Measurements from ENCODE around the gene MMP23B.

Gene MMP23B

GRCh38 chr1:1616045-1616790, 15.8 kb upstream of the MMP23B start:
- H3K27me3 ChIP-seq (ENCODE audit: control insufficient read depth, insufficient read depth, low read length) = no peaks in the 10 kb centered on the region
- no peaks in the 10 kb centered on the region for H3K9me3 ChIP-seq (ENCODE audit: control insufficient read depth, low read depth, low read length)
- no peaks in the 10 kb centered on the region for H3K36me3 ChIP-seq (ENCODE audit: control insufficient read depth, low read depth, low read length)
- no peak overlapping the region for H3K27ac ChIP-seq (ENCODE audit: low read length)
- peaks cover 4% of the 10 kb centered on the region for H3K4me1 ChIP-seq (ENCODE audit: control insufficient read depth, low read depth, low read length)
- peak overlapping the region; percentile 94 for H3K9ac ChIP-seq (ENCODE audit: low read length)
- H3K4me3 ChIP-seq (ENCODE audit: low read length) = peak overlapping the region; percentile 87

GRCh38 chr1:1616838-1617237, 15.1 kb upstream of the MMP23B start:
- Histone ChIP-seq H3K36me3 (ENCODE audit: control insufficient read depth, low read depth, low read length) (no peaks in the 10 kb centered on the region), H3K27ac (ENCODE audit: low read length) (no peak overlapping the region), H3K27me3 (ENCODE audit: control insufficient read depth, insufficient read depth, low read length) (no peaks in the 10 kb centered on the region), H3K4me3 (ENCODE audit: low read length) (peak overlapping the region; percentile 87), H3K9me3 (ENCODE audit: control insufficient read depth, low read depth, low read length) (no peaks in the 10 kb centered on the region), H3K4me1 (ENCODE audit: control insufficient read depth, low read depth, low read length) (peaks cover 4% of the 10 kb centered on the region), H3K9ac (ENCODE audit: low read length) (no peak overlapping the region)

- Histone ChIP-seq H3K27ac (ENCODE audit: low read length) (no peak overlapping the region), H3K9ac (ENCODE audit: low read length) (no peak overlapping the region), H3K4me3 (ENCODE audit: low read length) (no peak overlapping the region)
These were observed 14.5 kb upstream of the MMP23B start for GRCh38 chr1:1617516-1617915.

GRCh38 chr1:1617925-1618324, 14.0 kb upstream of the MMP23B start:
- Histone ChIP-seq H3K4me1 (ENCODE audit: control insufficient read depth, low read depth, low read length) (peaks cover 4% of the 10 kb centered on the region), H3K27me3 (ENCODE audit: control insufficient read depth, insufficient read depth, low read length) (no peaks in the 10 kb centered on the region), H3K4me3 (ENCODE audit: low read length) (no peak overlapping the region), H3K9me3 (ENCODE audit: control insufficient read depth, low read depth, low read length) (no peaks in the 10 kb centered on the region), H3K27ac (ENCODE audit: low read length) (no peak overlapping the region), H3K9ac (ENCODE audit: low read length) (no peak overlapping the region), H3K36me3 (ENCODE audit: control insufficient read depth, low read depth, low read length) (no peaks in the 10 kb centered on the region)

More at GRCh38 chr1:1617516-1617915, 14.5 kb upstream of the MMP23B start:
- H3K27me3 ChIP-seq (ENCODE audit: control insufficient read depth, insufficient read depth, low read length) = no peaks in the 10 kb centered on the region
- H3K36me3 ChIP-seq (ENCODE audit: control insufficient read depth, low read depth, low read length) = no peaks in the 10 kb centered on the region
- no peaks in the 10 kb centered on the region for H3K9me3 ChIP-seq (ENCODE audit: control insufficient read depth, low read depth, low read length)
- peaks cover 4% of the 10 kb centered on the region for H3K4me1 ChIP-seq (ENCODE audit: control insufficient read depth, low read depth, low read length)

- no peak overlapping the region for H3K9ac ChIP-seq (ENCODE audit: low read length)
These were observed 13.4 kb upstream of the MMP23B start for GRCh38 chr1:1618396-1619068.

GRCh38 chr1:1619917-1620361, 12.0 kb upstream of the MMP23B start:
- Histone ChIP-seq H3K27me3 (ENCODE audit: control insufficient read depth, insufficient read depth, low read length) (no peaks in the 10 kb centered on the region), H3K36me3 (ENCODE audit: control insufficient read depth, low read depth, low read length) (no peaks in the 10 kb centered on the region), H3K4me3 (ENCODE audit: low read length) (no peak overlapping the region), H3K27ac (ENCODE audit: low read length) (no peak overlapping the region), H3K4me1 (ENCODE audit: control insufficient read depth, low read depth, low read length) (no peaks in the 10 kb centered on the region), H3K9me3 (ENCODE audit: control insufficient read depth, low read depth, low read length) (no peaks in the 10 kb centered on the region), H3K9ac (ENCODE audit: low read length) (no peak overlapping the region)

More at GRCh38 chr1:1618396-1619068, 13.4 kb upstream of the MMP23B start:
- H3K4me1 ChIP-seq (ENCODE audit: control insufficient read depth, low read depth, low read length) = peaks cover 4% of the 10 kb centered on the region
- no peaks in the 10 kb centered on the region for H3K36me3 ChIP-seq (ENCODE audit: control insufficient read depth, low read depth, low read length)
- H3K27me3 ChIP-seq (ENCODE audit: control insufficient read depth, insufficient read depth, low read length) = no peaks in the 10 kb centered on the region
- no peak overlapping the region for H3K27ac ChIP-seq (ENCODE audit: low read length)
- no peak overlapping the region for H3K4me3 ChIP-seq (ENCODE audit: low read length)
- no peaks in the 10 kb centered on the region for H3K9me3 ChIP-seq (ENCODE audit: control insufficient read depth, low read depth, low read length)

- H3K9ac ChIP-seq (ENCODE audit: low read length) = no peak overlapping the region
- no peak overlapping the region for H3K27ac ChIP-seq (ENCODE audit: low read length)
- H3K27me3 ChIP-seq (ENCODE audit: control insufficient read depth, insufficient read depth, low read length) = no peaks in the 10 kb centered on the region
- H3K4me3 ChIP-seq (ENCODE audit: low read length) = no peak overlapping the region
- H3K36me3 ChIP-seq (ENCODE audit: control insufficient read depth, low read depth, low read length) = no peaks in the 10 kb centered on the region
- no peaks in the 10 kb centered on the region for H3K9me3 ChIP-seq (ENCODE audit: control insufficient read depth, low read depth, low read length)
- H3K4me1 ChIP-seq (ENCODE audit: control insufficient read depth, low read depth, low read length) = no peaks in the 10 kb centered on the region
These were observed 11.4 kb upstream of the MMP23B start for GRCh38 chr1:1620433-1621139.

GRCh38 chr1:1621173-1622009, 10.6 kb upstream of the MMP23B start:
- Histone ChIP-seq H3K36me3 (ENCODE audit: control insufficient read depth, low read depth, low read length) (no peaks in the 10 kb centered on the region), H3K27ac (ENCODE audit: low read length) (no peak overlapping the region)

GRCh38 chr1:1622010-1622787, 9.8 kb upstream of the MMP23B start:
- H3K27ac ChIP-seq (ENCODE audit: low read length) = no peak overlapping the region
- H3K27me3 ChIP-seq (ENCODE audit: control insufficient read depth, insufficient read depth, low read length) = no peaks in the 10 kb centered on the region

More at GRCh38 chr1:1621173-1622009, 10.6 kb upstream of the MMP23B start:
- Histone ChIP-seq H3K4me1 (ENCODE audit: control insufficient read depth, low read depth, low read length) (no peaks in the 10 kb centered on the region), H3K27me3 (ENCODE audit: control insufficient read depth, insufficient read depth, low read length) (no peaks in the 10 kb centered on the region), H3K9me3 (ENCODE audit: control insufficient read depth, low read depth, low read length) (no peaks in the 10 kb centered on the region), H3K4me3 (ENCODE audit: low read length) (no peak overlapping the region), H3K9ac (ENCODE audit: low read length) (no peak overlapping the region)

GRCh38 chr1:1622788-1623094, 9.2 kb upstream of the MMP23B start:
- H3K27me3 ChIP-seq (ENCODE audit: control insufficient read depth, insufficient read depth, low read length) = no peaks in the 10 kb centered on the region
- no peak overlapping the region for H3K27ac ChIP-seq (ENCODE audit: low read length)
- no peaks in the 10 kb centered on the region for H3K4me1 ChIP-seq (ENCODE audit: control insufficient read depth, low read depth, low read length)
- H3K36me3 ChIP-seq (ENCODE audit: control insufficient read depth, low read depth, low read length) = no peaks in the 10 kb centered on the region
- no peak overlapping the region for H3K9ac ChIP-seq (ENCODE audit: low read length)
- H3K4me3 ChIP-seq (ENCODE audit: low read length) = no peak overlapping the region
- no peaks in the 10 kb centered on the region for H3K9me3 ChIP-seq (ENCODE audit: control insufficient read depth, low read depth, low read length)

More at GRCh38 chr1:1622010-1622787, 9.8 kb upstream of the MMP23B start:
- H3K4me3 ChIP-seq (ENCODE audit: low read length) = no peak overlapping the region
- H3K36me3 ChIP-seq (ENCODE audit: control insufficient read depth, low read depth, low read length) = no peaks in the 10 kb centered on the region
- no peaks in the 10 kb centered on the region for H3K9me3 ChIP-seq (ENCODE audit: control insufficient read depth, low read depth, low read length)
- no peaks in the 10 kb centered on the region for H3K4me1 ChIP-seq (ENCODE audit: control insufficient read depth, low read depth, low read length)
- no peak overlapping the region for H3K9ac ChIP-seq (ENCODE audit: low read length)

All from iPS-18a (cell line).